Neutrophil (primary cell): ENCODE measurements around the gene EVX1.

Experiments used
- H3K27ac ChIP-seq: fragments of 200-600 bp; sonication (generic); 2 replicates; pipeline ENCODE4 v1.5.1; 2016; ENCODE audit warnings: mild to moderate bottlenecking, moderate library complexity
- H3K27me3 ChIP-seq: fragments of 200-600 bp; sonication (generic); 2 replicates; pipeline ENCODE4 v1.6.0; 2016; ENCODE audit warnings: mild to moderate bottlenecking
- H3K36me3 ChIP-seq: fragments of 200-600 bp; sonication (generic); 2 replicates; pipeline ENCODE4 v1.5.1; 2017
- H3K4me1 ChIP-seq, 2 experiments: fragments of 200-600 bp in 1 of 2; sonication (generic) in 1 of 2; 1 replicate in 1 of 2; 2 replicates in 1 of 2; pipeline versions ENCODE4 v1.5.1 to v1.6.1; 2013 to 2016; ENCODE audit warnings: low read depth in 1 of 2, low read length in 1 of 2, mild to moderate bottlenecking in 1 of 2, moderate library complexity in 1 of 2; ENCODE audit not compliant: control insufficient read depth in 1 of 2, insufficient read depth in 1 of 2
- H3K4me3 ChIP-seq, 2 experiments: fragments of 200-600 bp in 1 of 2; sonication (generic) in 1 of 2; 1 replicate in 1 of 2; 2 replicates in 1 of 2; pipeline ENCODE4 v1.5.1; 2013 to 2016; ENCODE audit warnings: low read depth in 1 of 2, low read length in 1 of 2, mild to moderate bottlenecking in 1 of 2, moderate library complexity in 1 of 2
- H3K9me3 ChIP-seq: fragments of 200-600 bp; sonication (generic); 2 replicates; pipeline ENCODE4 v1.5.1; 2016
- TF ChIP-seq, protein P1 (sequence below): fragments of 200-600 bp; sonication (generic); IDR thresholded peaks from 2 replicates; pipeline ENCODE4 v1.5.1; 2016; ENCODE audit warnings: antibody characterized with exemption

The EVX1 gene

DNA sequence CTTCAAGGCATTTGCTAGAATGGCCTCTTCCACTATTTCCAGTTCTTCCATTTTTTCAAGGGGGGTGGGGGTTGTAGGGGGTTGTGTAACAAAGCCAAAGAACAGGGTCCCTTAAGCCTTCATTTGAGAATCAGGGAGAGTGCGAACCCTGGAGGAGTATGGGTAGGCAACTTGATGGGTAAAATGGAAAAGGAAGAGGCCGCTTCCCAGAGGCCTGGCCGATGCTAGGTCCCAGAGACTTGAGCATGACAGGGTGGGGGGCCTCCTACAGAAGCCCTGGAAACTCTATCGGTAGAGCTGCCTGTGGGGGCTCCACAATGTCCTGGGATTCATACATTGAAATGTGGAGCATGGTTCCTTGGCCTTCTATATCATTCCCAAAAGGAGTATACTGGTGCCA, 33.6 kb upstream of the EVX1 start:
- TF ChIP-seq, protein P1, sequence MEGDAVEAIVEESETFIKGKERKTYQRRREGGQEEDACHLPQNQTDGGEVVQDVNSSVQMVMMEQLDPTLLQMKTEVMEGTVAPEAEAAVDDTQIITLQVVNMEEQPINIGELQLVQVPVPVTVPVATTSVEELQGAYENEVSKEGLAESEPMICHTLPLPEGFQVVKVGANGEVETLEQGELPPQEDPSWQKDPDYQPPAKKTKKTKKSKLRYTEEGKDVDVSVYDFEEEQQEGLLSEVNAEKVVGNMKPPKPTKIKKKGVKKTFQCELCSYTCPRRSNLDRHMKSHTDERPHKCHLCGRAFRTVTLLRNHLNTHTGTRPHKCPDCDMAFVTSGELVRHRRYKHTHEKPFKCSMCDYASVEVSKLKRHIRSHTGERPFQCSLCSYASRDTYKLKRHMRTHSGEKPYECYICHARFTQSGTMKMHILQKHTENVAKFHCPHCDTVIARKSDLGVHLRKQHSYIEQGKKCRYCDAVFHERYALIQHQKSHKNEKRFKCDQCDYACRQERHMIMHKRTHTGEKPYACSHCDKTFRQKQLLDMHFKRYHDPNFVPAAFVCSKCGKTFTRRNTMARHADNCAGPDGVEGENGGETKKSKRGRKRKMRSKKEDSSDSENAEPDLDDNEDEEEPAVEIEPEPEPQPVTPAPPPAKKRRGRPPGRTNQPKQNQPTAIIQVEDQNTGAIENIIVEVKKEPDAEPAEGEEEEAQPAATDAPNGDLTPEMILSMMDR, result no peak
- Histone ChIP-seq H3K4me1 (peaks cover 6 to 15% of the 10 kb centered on the region in 2 experiments), H3K4me3 (no peak overlapping the region), H3K36me3 (no peaks in the 10 kb centered on the region), H3K27me3 (peaks cover 100% of the 10 kb centered on the region), H3K27ac (no peak overlapping the region), H3K9me3 (no peaks in the 10 kb centered on the region)

DNA sequence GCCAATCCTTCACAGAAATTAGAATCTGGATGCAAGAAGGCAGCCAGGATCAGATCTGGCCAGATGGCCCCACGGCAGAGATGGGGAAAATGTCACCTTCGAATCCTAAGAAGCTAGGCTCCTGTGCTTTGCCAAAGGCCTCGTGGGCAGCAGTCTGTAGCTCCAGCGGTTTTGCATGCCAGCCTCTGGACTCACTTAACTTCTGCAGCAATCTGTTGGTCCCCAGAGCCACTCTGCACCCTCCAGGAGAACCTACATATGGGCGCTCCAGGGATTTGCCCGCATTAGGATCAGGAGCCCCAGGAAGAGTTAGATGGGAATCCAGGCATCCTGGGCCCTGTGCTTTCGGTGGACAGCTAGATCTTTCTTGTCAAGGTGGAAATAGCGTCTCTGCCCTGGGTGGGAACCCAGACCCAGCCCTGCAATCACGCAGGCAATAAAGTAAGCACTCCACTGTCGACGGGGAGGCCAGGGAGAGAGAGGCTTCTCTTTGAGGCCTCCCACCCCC, 32.6 kb upstream of the EVX1 start:
- peaks cover 100% of the 10 kb centered on the region for H3K27me3 ChIP-seq
- TF ChIP-seq, protein P1, result no peak
- no peaks in the 10 kb centered on the region for H3K9me3 ChIP-seq
- H3K4me3 ChIP-seq, result no peak overlapping the region
- H3K27ac ChIP-seq, result no peak overlapping the region
- no peaks in the 10 kb centered on the region for H3K36me3 ChIP-seq
- H3K4me1 ChIP-seq, result peaks cover 2 to 13% of the 10 kb centered on the region in 2 experiments

DNA sequence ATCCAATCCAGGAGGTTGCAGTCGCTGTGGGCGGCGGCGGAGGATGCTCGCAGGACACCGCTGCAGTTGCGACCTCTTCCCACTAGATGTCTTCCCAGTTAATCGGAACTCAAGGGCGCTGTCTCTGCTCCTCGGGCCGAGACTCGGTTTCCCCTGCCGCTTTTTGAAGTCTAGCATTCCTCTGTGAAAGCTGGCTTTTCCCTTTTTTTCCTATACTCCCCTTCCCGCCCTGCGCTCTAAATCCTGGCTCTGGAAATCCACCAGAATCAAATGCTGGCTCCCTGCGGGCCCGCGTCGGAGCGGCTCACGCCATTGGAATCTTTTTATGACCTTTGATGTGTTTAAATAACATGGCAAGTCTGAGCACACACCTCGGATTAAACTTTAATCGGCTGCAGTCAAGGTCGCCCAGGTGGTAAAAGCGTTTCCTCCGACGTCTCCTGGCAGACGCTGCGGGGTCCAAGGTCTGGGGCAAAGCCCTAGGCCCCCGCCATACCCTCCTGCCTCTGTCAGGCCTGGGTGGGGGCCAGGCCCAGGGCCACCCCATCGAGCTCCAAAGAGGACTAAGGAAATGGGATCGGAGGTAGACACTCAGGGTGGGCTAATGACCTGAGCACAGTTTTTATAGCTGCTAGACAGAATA, 32.0 kb upstream of the EVX1 start:
- no peaks in the 10 kb centered on the region for H3K9me3 ChIP-seq
- TF ChIP-seq, protein P1, result no peak
- no peaks in the 10 kb centered on the region for H3K36me3 ChIP-seq
- peaks cover 100% of the 10 kb centered on the region for H3K27me3 ChIP-seq
- H3K27ac ChIP-seq, result no peak overlapping the region
- no peak overlapping the region for H3K4me3 ChIP-seq
- H3K4me1 ChIP-seq, result peaks cover 0 to 7% of the 10 kb centered on the region in 2 experiments

DNA sequence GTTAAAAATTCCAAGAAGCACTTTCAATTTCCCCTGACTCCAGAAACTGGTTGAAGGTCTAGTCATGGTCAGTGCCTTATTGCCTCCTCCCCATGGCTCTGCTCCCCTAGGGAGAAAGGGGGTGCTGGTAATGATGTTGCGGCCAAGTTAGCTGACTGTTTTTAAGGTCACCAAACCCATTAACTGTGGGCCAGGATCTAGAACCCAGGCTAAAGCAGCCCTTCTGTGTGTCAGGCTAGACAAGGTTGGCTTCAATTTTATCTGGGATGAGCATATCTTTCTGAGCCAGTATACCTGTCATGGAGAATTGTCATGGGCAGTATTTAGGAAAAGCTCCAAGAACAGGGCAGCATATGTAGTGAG, 31.5 kb upstream of the EVX1 start:
- peaks cover 100% of the 10 kb centered on the region for H3K27me3 ChIP-seq
- H3K9me3 ChIP-seq, result no peaks in the 10 kb centered on the region
- H3K27ac ChIP-seq, result no peak overlapping the region
- no peak overlapping the region for H3K4me3 ChIP-seq
- no peaks in the 10 kb centered on the region for H3K36me3 ChIP-seq
- peaks cover 0 to 6% of the 10 kb centered on the region in 2 experiments for H3K4me1 ChIP-seq
- TF ChIP-seq, protein P1, result no peak

DNA sequence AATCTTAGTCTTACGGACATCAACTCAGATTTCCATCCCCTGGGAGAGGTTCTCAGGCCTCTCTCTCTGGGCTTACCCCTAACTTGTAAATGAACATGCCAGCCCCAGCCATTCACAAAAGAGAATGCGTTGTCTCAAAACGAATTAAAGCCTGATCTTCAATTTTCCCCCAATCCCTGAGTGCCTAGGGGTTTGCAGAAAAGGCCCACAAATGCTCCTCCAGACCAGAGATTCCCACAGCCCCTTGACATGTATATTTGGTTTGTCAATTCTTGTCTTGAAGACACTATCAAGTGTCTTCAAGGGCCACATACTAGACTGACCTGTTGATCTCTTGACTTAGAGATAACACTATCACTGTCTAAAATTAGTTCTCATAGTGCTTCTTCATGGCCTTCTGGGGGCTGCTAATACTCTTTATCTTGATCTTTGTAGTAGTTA, 30.8 kb upstream of the EVX1 start:
- Histone ChIP-seq H3K27me3 (peaks cover 100% of the 10 kb centered on the region), H3K27ac (no peak overlapping the region)

More for the DNA sequence above, 30.8 kb upstream of the EVX1 start:
- TF ChIP-seq, protein P1, result no peak
- Histone ChIP-seq H3K4me1 (peaks cover 0 to 6% of the 10 kb centered on the region in 2 experiments), H3K36me3 (no peaks in the 10 kb centered on the region), H3K4me3 (no peak overlapping the region), H3K9me3 (no peaks in the 10 kb centered on the region)
